H7 (cell line): Measurements from ENCODE around the gene GPR156. TPM values are rescaled to one million over a fixed set of nuclear protein-coding genes. Genes with fewer than 3 reads are reported as not detected.

Experiments
- DNase-seq: peaks from one replicate; pipeline ENCODE4 v3.0.0; 2012
- H3K27me3 ChIP-seq: 2 replicates; pipeline ENCODE4 v1.6.0; 2011; ENCODE audit warnings: mild to moderate bottlenecking, low read length; ENCODE audit not compliant: control insufficient read depth, insufficient read depth
- H3K36me3 ChIP-seq: replicated peaks from 2 replicates; pipeline ENCODE4 v1.5.1; 2011; ENCODE audit warnings: low read length; ENCODE audit not compliant: control insufficient read depth, insufficient read depth
- H3K4me3 ChIP-seq: 2 replicates; pipeline ENCODE4 v1.5.1; 2011; ENCODE audit warnings: low read depth, mild to moderate bottlenecking, control low read depth, low read length, moderate library complexity; ENCODE audit not compliant: insufficient read depth
- total RNA-seq: library from RNA; depleted of rRNA; stranded (reverse); fragments of >200 nt; shearing (Covaris generic); gene quantifications from 2 replicates; pipeline ENCODE4 v1.2.3, GENCODE V29; 2014; rRNA removed

The GPR156 gene
- total RNA-seq, 1 experiment from 2014 or later: 0.55 TPM

DNA sequence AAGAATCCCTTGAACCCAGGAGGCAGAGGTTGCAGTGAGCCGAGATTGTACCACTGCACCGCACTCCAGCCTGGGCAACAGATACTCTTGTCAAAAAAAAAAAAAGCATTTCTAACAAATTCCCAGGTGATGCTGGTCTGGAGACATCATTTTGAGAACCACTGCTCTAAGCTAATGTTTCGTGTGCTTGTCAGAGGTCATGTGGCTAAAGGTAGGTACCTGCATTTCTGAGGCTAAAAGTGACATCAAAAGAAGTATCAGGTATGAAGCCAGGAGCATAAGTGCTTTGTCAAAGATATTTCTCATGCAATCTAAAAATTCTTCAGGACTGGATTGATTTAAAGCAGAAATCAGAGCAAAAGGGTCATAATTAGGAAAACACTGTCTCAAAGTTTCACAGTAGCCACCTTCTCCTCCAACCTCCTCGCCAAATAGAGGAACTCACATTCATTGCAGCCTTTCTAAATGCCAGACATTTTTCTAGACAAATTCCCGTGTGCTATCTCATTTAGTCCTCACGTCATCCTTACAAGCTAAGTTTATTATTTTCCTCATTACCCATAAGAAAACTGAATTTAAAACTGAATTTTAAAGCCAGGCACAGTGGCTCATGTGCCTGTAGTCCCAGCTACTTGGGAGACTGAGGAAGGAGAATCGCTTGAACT lies 165.0 kb downstream of the GPR156 start:
- no peak for DNase-seq
- Histone ChIP-seq H3K27me3 (no peaks in the 10 kb centered on the region), H3K36me3 (no peaks in the 10 kb centered on the region), H3K4me3 (no peak overlapping the region)

Other genes starting within 250 kb of the GPR156 start
- 34.0 and 40.1 TPM in 2 replicates for gene GSK3B, start 190.8 kb downstream of the GPR156 start, total RNA-seq
- gene LRRC58, start 64.1 kb upstream of the GPR156 start, total RNA-seq: 16.6 and 25.0 TPM in 2 replicates
- 318 and 343 TPM in 2 replicates for gene FSTL1, start 165.8 kb upstream of the GPR156 start, total RNA-seq